HepG2 (cell line): ENCODE measurements around the gene ITPR1. TPM values are rescaled to one million over a fixed set of nuclear protein-coding genes. Genes with fewer than 3 reads are reported as not detected.

ENCODE experiments used
- ATAC-seq: fragments of 200-7000 bp; cut with Tn5 transposase; 3 replicates; pipeline ENCODE4 v1.9.1; 2020; ENCODE audit warnings: mild to moderate bottlenecking, moderate library complexity
- BruUV-seq: library from RNA; stranded (reverse); fragments of 400-500 nt; replicated peaks from 2 replicates; lab custom pipeline; 2021; lab: Mats Ljungman, UMichigan
- CTCF ChIA-PET: fragments of 300-600 bp; formaldehyde crosslinking; extraction: SDS; loops from one replicate; lab custom pipeline; 2021; ENCODE audit warnings: low total read pairs, inconsistent platforms, low intra/inter-chr PET ratio; lab: Yijun Ruan, JAX
- POLR2A ChIA-PET: fragments of 350-600 bp; sonication (Branson Sonifier 250); formaldehyde crosslinking; loops from one replicate; lab custom pipeline; 2020; ENCODE audit warnings: antibody characterized with exemption, inconsistent platforms; lab: Yijun Ruan, JAX
- DNase-seq: peaks from one replicate; pipeline ENCODE4 v3.0.0-alpha.2; 2015; ENCODE audit warnings: low spot score
- FAIRE-seq: peaks from 3 replicates; lab custom pipeline; 2011; peaks lifted over from hg19 to GRCh38; lab: Jason Lieb, UNC
- H2AFZ ChIP-seq: one replicate; pipeline ENCODE4 v1.6.1; 2011; ENCODE audit warnings: low read length, inconsistent platforms
- H3K27ac ChIP-seq: fragments of 300-600 bp; 3 replicates; pipeline ENCODE4 v1.8.0; 2011; ENCODE audit warnings: mixed run types, mild to moderate bottlenecking, mixed read lengths, low read length, inconsistent platforms; ENCODE audit not compliant: insufficient read depth; ENCODE audit errors: extremely low read length
- H3K27me3 ChIP-seq, 2 experiments: fragments of 200-600 bp in 1 of 2; 2 replicates in 1 of 2; 3 replicates in 1 of 2; pipeline versions ENCODE4 v1.6.0 to v1.8.0; 2011; ENCODE audit warnings: low read length in 2 of 2, mild to moderate bottlenecking in 2 of 2, moderate library complexity in 2 of 2, inconsistent platforms in 1 of 2; ENCODE audit not compliant: insufficient read depth in 2 of 2, control insufficient read depth in 1 of 2
- H3K36me3 ChIP-seq, 2 experiments: fragments of 200-600 bp in 1 of 2; replicated peaks in 1 of 2; 2 replicates in 1 of 2; 3 replicates in 1 of 2; pipeline versions ENCODE4 v1.5.1 to v1.8.0; 2011; ENCODE audit warnings: low read length in 2 of 2, inconsistent platforms in 1 of 2; ENCODE audit not compliant: insufficient read depth in 2 of 2, control insufficient read depth in 1 of 2
- H3K4me1 ChIP-seq: 2 replicates; pipeline ENCODE4 v1.5.1; 2012; ENCODE audit warnings: low read length, inconsistent platforms; ENCODE audit not compliant: insufficient read depth
- H3K4me2 ChIP-seq: 2 replicates; pipeline ENCODE4 v1.6.0; 2011; ENCODE audit warnings: low read depth, low read length, inconsistent platforms
- H3K4me3 ChIP-seq, 3 experiments: fragments of 200-600 bp in 1 of 3; sonication (generic), shearing (Covaris generic) in 1 of 3; replicated peaks in 1 of 3; 2 replicates each; pipeline ENCODE4 v1.5.1; 2011 to 2016; ENCODE audit warnings: low read length in 3 of 3, inconsistent platforms in 2 of 3, low read depth in 2 of 3, mild to moderate bottlenecking in 2 of 3, control low read depth in 1 of 3, mixed read lengths in 1 of 3; ENCODE audit not compliant: insufficient read depth in 1 of 3
- H3K79me2 ChIP-seq: one replicate; pipeline ENCODE4 v1.6.1; 2011; ENCODE audit warnings: low read length, inconsistent platforms; ENCODE audit not compliant: insufficient read depth
- H3K9ac ChIP-seq: 2 replicates; pipeline ENCODE4 v1.6.0; 2011; ENCODE audit warnings: mild to moderate bottlenecking, low read depth, low read length, inconsistent platforms; ENCODE audit not compliant: insufficient read depth
- H3K9me3 ChIP-seq: 2 replicates; pipeline ENCODE4 v1.5.1; 2012; ENCODE audit warnings: mild to moderate bottlenecking, low read length
- H4K20me1 ChIP-seq: 2 replicates; pipeline ENCODE4 v1.6.0; 2011; ENCODE audit warnings: inconsistent platforms, mild to moderate bottlenecking, low read length, moderate library complexity; ENCODE audit not compliant: insufficient read depth
- ASH2L ChIP-seq: fragments of 300-600, 200-600 bp; sonication (generic); IDR thresholded peaks from 2 replicates; pipeline ENCODE4 v1.7.0; 2017; ENCODE audit warnings: low read depth, mild to moderate bottlenecking, moderate library complexity, mixed read lengths, low read length; ENCODE audit not compliant: insufficient read length
- EP300 ChIP-seq, 3 experiments: sonication (generic) in 1 of 3; formaldehyde crosslinking in 1 of 3; IDR thresholded peaks; 2 replicates each; pipeline versions ENCODE4 v1.5.1 to v1.6.1; 2011 to 2020; ENCODE audit warnings: low read depth in 2 of 3, low read length in 2 of 3, borderline replicate concordance in 1 of 3, improper control_type of control experiment in 1 of 3, mild to moderate bottlenecking in 1 of 3, missing genetic modification reagents in 1 of 3, moderate library complexity in 1 of 3
- ETV5 ChIP-seq: IDR thresholded peaks from 2 replicates; pipeline ENCODE4 v1.6.1; 2018; ENCODE audit warnings: missing biosample characterization, missing genetic modification reagents, inconsistent platforms, borderline replicate concordance
- HDAC1 ChIP-seq: sonication (generic); formaldehyde crosslinking; IDR thresholded peaks from 2 replicates; pipeline ENCODE4 v1.5.1; 2020; ENCODE audit warnings: mild to moderate bottlenecking, missing genetic modification reagents
- KDM1A ChIP-seq: IDR thresholded peaks from 2 replicates; pipeline ENCODE4 v1.6.1; 2016; ENCODE audit warnings: missing compliant biosample characterization
- NCOR1 ChIP-seq: fragments of 200-600 bp; sonication (generic); IDR thresholded peaks from 2 replicates; pipeline ENCODE4 v1.7.0; 2017; ENCODE audit warnings: antibody characterized with exemption, low read length, borderline replicate concordance
- PBX3 ChIP-seq: sonication (generic); formaldehyde crosslinking; IDR thresholded peaks from 2 replicates; pipeline ENCODE4 v1.8.1; 2023; ENCODE audit warnings: missing genetic modification reagents, inconsistent platforms, borderline replicate concordance
- POLR2A ChIP-seq, 2 experiments: IDR thresholded peaks; 2 replicates each; pipeline ENCODE4 v1.6.1; 2011; ENCODE audit warnings: low read depth in 2 of 2, low read length in 2 of 2, mild to moderate bottlenecking in 1 of 2, moderate library complexity in 1 of 2; ENCODE audit not compliant: insufficient read depth in 1 of 2
- REL ChIP-seq: sonication (generic); formaldehyde crosslinking; conservative IDR thresholded peaks from 2 replicates; pipeline ENCODE4 v1.8.0; 2022; ENCODE audit warnings: mild to moderate bottlenecking, missing genetic modification reagents, moderate library complexity
- SMAD9 ChIP-seq: sonication (generic); formaldehyde crosslinking; IDR thresholded peaks from 2 replicates; pipeline ENCODE4 v1.5.1; 2020; ENCODE audit warnings: mild to moderate bottlenecking, missing genetic modification reagents
- TFE3 ChIP-seq: IDR thresholded peaks from 2 replicates; pipeline ENCODE4 v1.6.1; 2016
- ZFP41 ChIP-seq: sonication (generic); formaldehyde crosslinking; IDR thresholded peaks from 2 replicates; pipeline ENCODE4 v1.4.0; 2020; ENCODE audit warnings: mild to moderate bottlenecking, missing genetic modification reagents, borderline replicate concordance
- ZMAT3 ChIP-seq: sonication (generic); formaldehyde crosslinking; conservative IDR thresholded peaks from 2 replicates; pipeline ENCODE4 v1.7.0; 2021; ENCODE audit warnings: missing genetic modification reagents
- ZMYM2 ChIP-seq: sonication (generic); formaldehyde crosslinking; IDR thresholded peaks from 2 replicates; pipeline ENCODE4 v1.8.0; 2022; ENCODE audit warnings: mild to moderate bottlenecking, missing genetic modification reagents
- ZNF180 ChIP-seq: sonication (generic); formaldehyde crosslinking; IDR thresholded peaks from 2 replicates; pipeline ENCODE4 v1.4.0; 2020; ENCODE audit warnings: low read depth, missing genetic modification reagents, borderline replicate concordance
- ZNF382 ChIP-seq: sonication (generic); formaldehyde crosslinking; IDR thresholded peaks from 2 replicates; pipeline ENCODE4 v1.5.0; 2020; ENCODE audit warnings: missing genetic modification reagents, mild to moderate bottlenecking, borderline replicate concordance
- ZNF563 ChIP-seq: sonication (generic); formaldehyde crosslinking; IDR thresholded peaks from 2 replicates; pipeline ENCODE4 v1.8.0; 2022; ENCODE audit warnings: mild to moderate bottlenecking, moderate library complexity, missing genetic modification reagents
- ZSCAN29 ChIP-seq: sonication (generic); formaldehyde crosslinking; conservative IDR thresholded peaks from 2 replicates; pipeline ENCODE4 v1.4.0; 2020; ENCODE audit warnings: mild to moderate bottlenecking, missing genetic modification reagents
- WGBS: methylation state at CpG from one replicate; pipeline ENCODE4 v1.1.6; 2017; ENCODE audit warnings: low lambda C conversion rate; 5-methylcytosine and 5-hydroxymethylcytosine counted together
- in situ Hi-C: cut with HindIII; loops from 2 replicates; pipeline ENCODE4 v1.10.0; 2017; ENCODE audit warnings: low pct_unique_long_range_greater_than_20kb; ENCODE audit not compliant: extremely low pct_ligation_motif_present
- intact Hi-C: fragments of 100-400 bp; cut with micrococcal nuclease; formaldehyde crosslinking; loops from one replicate; pipeline ENCODE4 v1.10.0; 2022; ENCODE audit not compliant: unreplicated experiment
- polyA plus RNA-seq, 8 experiments: library from polyadenylated mRNA; depleted of rRNA in 3 of 8; stranded (reverse) in 7 of 8; unstranded in 1 of 8; fragments of >200 nt; fragmentation: Illumina TruSeq in 4 of 8; extraction: Trizol in 4 of 8; gene quantifications; 2 replicates each; pipeline versions ENCODE4 v1.2.1 to v1.2.3, GENCODE V29; 2011 to 2016; ENCODE audit warnings: low read depth in 4 of 8, missing spikeins in 1 of 8, mixed read lengths in 1 of 8; ENCODE audit not compliant: insufficient read depth in 1 of 8
- total RNA-seq, 5 experiments: library from RNA; depleted of rRNA; stranded (reverse); fragments of >200 nt; fragmentation: Illumina TruSeq; extraction: Trizol; gene quantifications; 2 replicates each; pipeline ENCODE4 v1.2.3, GENCODE V29; 2016; ENCODE audit warnings: low read depth in 1 of 5
- TF ChIP-seq, protein P1 (sequence below): sonication (generic); formaldehyde crosslinking; IDR thresholded peaks from 2 replicates; pipeline ENCODE4 v1.9.0; 2021; ENCODE audit warnings: missing genetic modification reagents, mild to moderate bottlenecking, borderline replicate concordance
- TF ChIP-seq, protein P2 (sequence below): sonication (generic); formaldehyde crosslinking; IDR thresholded peaks from 2 replicates; pipeline ENCODE4 v1.4.0; 2020; ENCODE audit warnings: mild to moderate bottlenecking, missing genetic modification reagents

ITPR1 gene
- total and polyA plus RNA-seq, 2 of the 13 experiments (the other 11 are each of a cell fraction or from before 2014, with no cell fraction given): 10.0 to 11.4 TPM

- Histone ChIP-seq H3K4me2 (no peak overlapping the region), H2AFZ (no peak overlapping the region), H3K4me3 (no peak overlapping the region), H3K36me3 (no peaks in the 10 kb centered on the region), H3K9me3 (no peaks in the 10 kb centered on the region), H3K79me2 (no peaks in the 10 kb centered on the region), H3K9ac (no peak overlapping the region), H3K27ac (no peak overlapping the region), H3K27me3 (peaks cover 3 to 9% of the 10 kb centered on the region in 2 experiments; a peak in 4 of 5 replicates), H4K20me1 (no peaks in the 10 kb centered on the region), H3K4me1 (peaks cover 12% of the 10 kb centered on the region; the same call in 1 of the 2 replicates)
- no peak for ATAC-seq
- intact Hi-C loops (no loop called here), in situ Hi-C loops (no loop called here)
- ChIA-PET CTCF (no interaction called here), POLR2A (interaction anchor here (0.8 kb wide), 1 partner anchor 20 kb away, joined by 4 read pairs; the partner anchor contains the start of gene ITPR1)
- no peak for FAIRE-seq
- no peak for TF ChIP-seq ETV5 (CRISPR knock-in tag)
- TF ChIP-seq NCOR1: no peak
- no peak for TF ChIP-seq POLR2A (IDR thresholded peaks at IDR 0.05; ENCODE audit: insufficient read depth in 1 of 2, low read depth in 2 of 2, low read length in 2 of 2)
- TF ChIP-seq ZNF382 (CRISPR knock-in tag): no peak
- TF ChIP-seq, protein P1, sequence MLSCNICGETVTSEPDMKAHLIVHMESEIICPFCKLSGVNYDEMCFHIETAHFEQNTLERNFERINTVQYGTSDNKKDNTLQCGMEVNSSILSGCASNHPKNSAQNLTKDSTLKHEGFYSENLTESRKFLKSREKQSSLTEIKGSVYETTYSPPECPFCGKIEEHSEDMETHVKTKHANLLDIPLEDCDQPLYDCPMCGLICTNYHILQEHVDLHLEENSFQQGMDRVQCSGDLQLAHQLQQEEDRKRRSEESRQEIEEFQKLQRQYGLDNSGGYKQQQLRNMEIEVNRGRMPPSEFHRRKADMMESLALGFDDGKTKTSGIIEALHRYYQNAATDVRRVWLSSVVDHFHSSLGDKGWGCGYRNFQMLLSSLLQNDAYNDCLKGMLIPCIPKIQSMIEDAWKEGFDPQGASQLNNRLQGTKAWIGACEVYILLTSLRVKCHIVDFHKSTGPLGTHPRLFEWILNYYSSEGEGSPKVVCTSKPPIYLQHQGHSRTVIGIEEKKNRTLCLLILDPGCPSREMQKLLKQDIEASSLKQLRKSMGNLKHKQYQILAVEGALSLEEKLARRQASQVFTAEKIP: no peak
- no peak for TF ChIP-seq KDM1A
- no peak for TF ChIP-seq REL (CRISPR knock-in tag)
- no peak for TF ChIP-seq ZSCAN29 (CRISPR knock-in tag)
- no peak for TF ChIP-seq ZFP41 (CRISPR knock-in tag)
- no peak for TF ChIP-seq EP300 (IDR thresholded peaks at IDR 0.05; ENCODE audit: low read depth in 2 of 2, low read length in 2 of 2)
- no peak for TF ChIP-seq EP300 (CRISPR knock-in tag; IDR thresholded peaks at IDR 0.05; ENCODE audit: borderline replicate concordance)
- no peak for TF ChIP-seq ZMAT3
- no peak for TF ChIP-seq ZNF180
- TF ChIP-seq ZMYM2 (CRISPR knock-in tag): no peak
- TF ChIP-seq, protein P2, sequence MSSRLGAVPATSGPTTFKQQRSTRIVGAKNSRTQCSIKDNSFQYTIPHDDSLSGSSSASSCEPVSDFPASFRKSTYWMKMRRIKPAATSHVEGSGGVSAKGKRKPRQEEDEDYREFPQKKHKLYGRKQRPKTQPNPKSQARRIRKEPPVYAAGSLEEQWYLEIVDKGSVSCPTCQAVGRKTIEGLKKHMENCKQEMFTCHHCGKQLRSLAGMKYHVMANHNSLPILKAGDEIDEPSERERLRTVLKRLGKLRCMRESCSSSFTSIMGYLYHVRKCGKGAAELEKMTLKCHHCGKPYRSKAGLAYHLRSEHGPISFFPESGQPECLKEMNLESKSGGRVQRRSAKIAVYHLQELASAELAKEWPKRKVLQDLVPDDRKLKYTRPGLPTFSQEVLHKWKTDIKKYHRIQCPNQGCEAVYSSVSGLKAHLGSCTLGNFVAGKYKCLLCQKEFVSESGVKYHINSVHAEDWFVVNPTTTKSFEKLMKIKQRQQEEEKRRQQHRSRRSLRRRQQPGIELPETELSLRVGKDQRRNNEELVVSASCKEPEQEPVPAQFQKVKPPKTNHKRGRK (CRISPR knock-in tag): no peak
- TF ChIP-seq TFE3 (CRISPR knock-in tag): no peak
- TF ChIP-seq HDAC1 (CRISPR knock-in tag): no peak
- TF ChIP-seq ASH2L: no peak
- no peak for TF ChIP-seq SMAD9 (CRISPR knock-in tag)
- no peak for TF ChIP-seq ZNF563
- no peak for TF ChIP-seq PBX3 (CRISPR knock-in tag)
- WGBS: 43% methylated on average over 2 of the region's 2 CpGs
- no peak for DNase-seq
- BruUV-seq: no TSS peak
Measured at GRCh38 chr3:4472766-4473165, 20.4 kb upstream of the ITPR1 start.
